Mucosa of stomach (tissue), 1 donor: Measurements from ENCODE around the gene SLC13A1.

ENCODE experiments used
- H3K27me3 ChIP-seq: one replicate; pipeline ENCODE4 v1.7.0; 2013; ENCODE audit warnings: mild to moderate bottlenecking, low read length; ENCODE audit not compliant: control insufficient read depth, insufficient read depth
- H3K36me3 ChIP-seq: one replicate; pipeline ENCODE4 v1.7.0; 2013; ENCODE audit warnings: low read length; ENCODE audit not compliant: control insufficient read depth, insufficient read depth
- H3K4me1 ChIP-seq: one replicate; pipeline ENCODE4 v1.7.0; 2013; ENCODE audit warnings: mild to moderate bottlenecking, low read length; ENCODE audit not compliant: control insufficient read depth, insufficient read depth
- H3K4me3 ChIP-seq: one replicate; pipeline ENCODE4 v1.7.0; 2013; ENCODE audit warnings: low read length
- H3K9ac ChIP-seq: one replicate; pipeline ENCODE4 v1.7.0; 2013; ENCODE audit warnings: mild to moderate bottlenecking, low read length, moderate library complexity
- H3K9me3 ChIP-seq: one replicate; pipeline ENCODE4 v1.7.0; 2013; ENCODE audit warnings: mild to moderate bottlenecking, low read length, moderate library complexity; ENCODE audit not compliant: control insufficient read depth
- donor health status: Pancreatic carcinoma.

Gene SLC13A1

GRCh38 chr7:123215350-123215749 lies 15.6 kb upstream of the SLC13A1 start:
- no peak overlapping the region for H3K9ac ChIP-seq
- no peaks in the 10 kb centered on the region for H3K27me3 ChIP-seq
- no peaks in the 10 kb centered on the region for H3K36me3 ChIP-seq
- H3K4me1 ChIP-seq, result no peaks in the 10 kb centered on the region
- H3K4me3 ChIP-seq, result no peak overlapping the region
- no peaks in the 10 kb centered on the region for H3K9me3 ChIP-seq

GRCh38 chr7:123211545-123211944 lies 11.8 kb upstream of the SLC13A1 start:
- Histone ChIP-seq H3K9me3 (no peaks in the 10 kb centered on the region), H3K4me3 (no peak overlapping the region), H3K9ac (no peak overlapping the region), H3K4me1 (peaks cover 11% of the 10 kb centered on the region), H3K36me3 (no peaks in the 10 kb centered on the region), H3K27me3 (no peaks in the 10 kb centered on the region)

- Histone ChIP-seq H3K36me3 (no peaks in the 10 kb centered on the region), H3K27me3 (no peaks in the 10 kb centered on the region), H3K4me3 (no peak overlapping the region), H3K9ac (no peak overlapping the region), H3K9me3 (no peaks in the 10 kb centered on the region), H3K4me1 (peaks cover 11% of the 10 kb centered on the region)
Measured at GRCh38 chr7:123210986-123211385, 11.2 kb upstream of the SLC13A1 start.

GRCh38 chr7:123209786-123210185 lies 10.0 kb upstream of the SLC13A1 start:
- H3K36me3 ChIP-seq, result no peaks in the 10 kb centered on the region
- peaks cover 11% of the 10 kb centered on the region for H3K4me1 ChIP-seq

GRCh38 chr7:123208793-123209192 lies 9.0 kb upstream of the SLC13A1 start:
- H3K27me3 ChIP-seq, result no peaks in the 10 kb centered on the region
- H3K4me3 ChIP-seq, result no peak overlapping the region
- H3K36me3 ChIP-seq, result no peaks in the 10 kb centered on the region
- H3K9ac ChIP-seq, result no peak overlapping the region
- no peaks in the 10 kb centered on the region for H3K9me3 ChIP-seq
- H3K4me1 ChIP-seq, result peaks cover 11% of the 10 kb centered on the region

More at GRCh38 chr7:123209786-123210185, 10.0 kb upstream of the SLC13A1 start:
- no peak overlapping the region for H3K4me3 ChIP-seq
- H3K9ac ChIP-seq, result no peak overlapping the region
- no peaks in the 10 kb centered on the region for H3K9me3 ChIP-seq
- no peaks in the 10 kb centered on the region for H3K27me3 ChIP-seq

- Histone ChIP-seq H3K9ac (no peak overlapping the region), H3K4me1 (peaks cover 7% of the 10 kb centered on the region)
Measured at GRCh38 chr7:123204206-123204835, 4.6 kb upstream of the SLC13A1 start.

GRCh38 chr7:123201901-123202300 lies 2.1 kb upstream of the SLC13A1 start:
- no peaks in the 10 kb centered on the region for H3K9me3 ChIP-seq
- no peaks in the 10 kb centered on the region for H3K27me3 ChIP-seq
- H3K4me1 ChIP-seq, result no peaks in the 10 kb centered on the region
- no peaks in the 10 kb centered on the region for H3K36me3 ChIP-seq
- H3K4me3 ChIP-seq, result no peak overlapping the region
- H3K9ac ChIP-seq, result no peak overlapping the region

More at GRCh38 chr7:123204206-123204835, 4.6 kb upstream of the SLC13A1 start:
- Histone ChIP-seq H3K9me3 (no peaks in the 10 kb centered on the region), H3K4me3 (no peak overlapping the region), H3K36me3 (no peaks in the 10 kb centered on the region), H3K27me3 (no peaks in the 10 kb centered on the region)

- Histone ChIP-seq H3K4me1 (no peaks in the 10 kb centered on the region), H3K9ac (no peak overlapping the region), H3K27me3 (no peaks in the 10 kb centered on the region), H3K9me3 (no peaks in the 10 kb centered on the region), H3K4me3 (no peak overlapping the region), H3K36me3 (no peaks in the 10 kb centered on the region)
Measured at GRCh38 chr7:123198668-123199652, 809 bp downstream of the SLC13A1 start.

GRCh38 chr7:123198111-123198510 lies 1.7 kb downstream of the SLC13A1 start:
- Histone ChIP-seq H3K27me3 (no peaks in the 10 kb centered on the region), H3K4me1 (no peaks in the 10 kb centered on the region), H3K36me3 (no peaks in the 10 kb centered on the region), H3K9ac (no peak overlapping the region), H3K4me3 (no peak overlapping the region), H3K9me3 (no peaks in the 10 kb centered on the region)

- Histone ChIP-seq H3K4me3 (no peak overlapping the region), H3K27me3 (no peaks in the 10 kb centered on the region), H3K4me1 (peaks cover 10% of the 10 kb centered on the region), H3K36me3 (no peaks in the 10 kb centered on the region), H3K9ac (no peak overlapping the region), H3K9me3 (no peaks in the 10 kb centered on the region)
Measured at GRCh38 chr7:123193235-123193634, 6.5 kb downstream of the SLC13A1 start.

- Histone ChIP-seq H3K9me3 (no peaks in the 10 kb centered on the region), H3K9ac (no peak overlapping the region), H3K4me3 (peak overlapping the region; percentile 12), H3K36me3 (no peaks in the 10 kb centered on the region), H3K4me1 (peaks cover 10% of the 10 kb centered on the region), H3K27me3 (no peaks in the 10 kb centered on the region)
Measured at GRCh38 chr7:123191132-123191531, 8.6 kb downstream of the SLC13A1 start.

GRCh38 chr7:123190109-123190831 lies 9.5 kb downstream of the SLC13A1 start:
- Histone ChIP-seq H3K9me3 (no peaks in the 10 kb centered on the region), H3K4me1 (peaks cover 10% of the 10 kb centered on the region), H3K27me3 (no peaks in the 10 kb centered on the region), H3K9ac (no peak overlapping the region), H3K36me3 (no peaks in the 10 kb centered on the region), H3K4me3 (no peak overlapping the region)
